ENCODE measurements around the gene VPS13A.

- TF ChIP-seq RAD21 (IDR thresholded peaks at IDR 0.05; ENCODE audit: low read depth) (no peak), USF1 (IDR thresholded peaks at IDR 0.05) (no peak), REST (IDR thresholded peaks at IDR 0.05; ENCODE audit: low read depth) (no peak), NFIC (IDR thresholded peaks at IDR 0.05) (no peak), YY1 (IDR thresholded peaks at IDR 0.05; ENCODE audit: low read depth) (no peak), FOXM1 (IDR thresholded peaks at IDR 0.05; ENCODE audit: borderline replicate concordance, low read depth) (no peak), CREB1 (IDR thresholded peaks at IDR 0.05; ENCODE audit: low read depth) (no peak), TCF12 (IDR thresholded peaks at IDR 0.05; ENCODE audit: low read depth) (no peak), ZBTB7A (IDR thresholded peaks at IDR 0.05; ENCODE audit: low read depth) (no peak), EGR1 (IDR thresholded peaks at IDR 0.05) (no peak)
- TF ChIP-seq, protein P1, sequence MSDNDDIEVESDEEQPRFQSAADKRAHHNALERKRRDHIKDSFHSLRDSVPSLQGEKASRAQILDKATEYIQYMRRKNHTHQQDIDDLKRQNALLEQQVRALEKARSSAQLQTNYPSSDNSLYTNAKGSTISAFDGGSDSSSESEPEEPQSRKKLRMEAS (IDR thresholded peaks at IDR 0.05), result no peak
These were observed 17.1 kb downstream of the VPS13A start for GRCh38 chr9:77194423-77194822.
